Right forelimb (tissue), 1 donor: ENCODE results near the gene ITGA11.
"Not testable (repeated sequence)": the region's sequence is repeated elsewhere in the genome, so short reads cannot be mapped to it uniquely, and the experiment has no call there.

Experiments used
- DNase-seq: peaks from one replicate; pipeline ENCODE4 v3.0.0-alpha.2; 2018

ITGA11 gene

DNA sequence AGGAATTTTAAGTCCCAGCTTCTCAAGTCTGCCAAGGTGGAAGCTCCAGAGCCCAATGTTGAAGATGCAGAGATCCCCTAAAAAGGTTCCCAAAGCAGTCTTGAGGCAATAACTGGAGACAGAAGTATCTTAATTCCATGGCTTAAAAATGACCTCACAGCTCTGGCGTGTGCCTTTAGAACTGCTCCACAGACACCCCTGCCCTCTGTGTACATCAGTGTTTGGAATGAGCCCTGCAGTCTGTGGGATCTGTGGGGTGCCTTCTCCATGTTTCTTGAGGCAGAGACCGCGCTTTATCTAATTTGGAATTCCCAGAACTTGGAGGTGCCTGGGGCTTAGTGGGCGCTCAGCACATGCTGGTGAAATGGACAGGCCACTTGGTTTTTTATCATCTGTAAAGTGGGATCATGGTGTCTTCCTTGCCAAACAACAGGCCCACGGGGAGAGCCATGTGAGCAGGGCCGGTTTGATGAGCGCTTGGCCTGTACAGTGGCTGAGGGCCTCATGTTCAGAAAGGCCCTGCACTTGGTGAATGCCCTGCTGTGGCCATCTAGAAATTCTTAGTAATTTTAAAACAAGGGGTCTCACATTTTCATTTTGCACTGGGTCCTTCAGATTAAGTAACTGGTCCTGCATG lies 7.1 kb downstream of the ITGA11 start:
- DNase-seq = peak; percentile 15

DNA sequence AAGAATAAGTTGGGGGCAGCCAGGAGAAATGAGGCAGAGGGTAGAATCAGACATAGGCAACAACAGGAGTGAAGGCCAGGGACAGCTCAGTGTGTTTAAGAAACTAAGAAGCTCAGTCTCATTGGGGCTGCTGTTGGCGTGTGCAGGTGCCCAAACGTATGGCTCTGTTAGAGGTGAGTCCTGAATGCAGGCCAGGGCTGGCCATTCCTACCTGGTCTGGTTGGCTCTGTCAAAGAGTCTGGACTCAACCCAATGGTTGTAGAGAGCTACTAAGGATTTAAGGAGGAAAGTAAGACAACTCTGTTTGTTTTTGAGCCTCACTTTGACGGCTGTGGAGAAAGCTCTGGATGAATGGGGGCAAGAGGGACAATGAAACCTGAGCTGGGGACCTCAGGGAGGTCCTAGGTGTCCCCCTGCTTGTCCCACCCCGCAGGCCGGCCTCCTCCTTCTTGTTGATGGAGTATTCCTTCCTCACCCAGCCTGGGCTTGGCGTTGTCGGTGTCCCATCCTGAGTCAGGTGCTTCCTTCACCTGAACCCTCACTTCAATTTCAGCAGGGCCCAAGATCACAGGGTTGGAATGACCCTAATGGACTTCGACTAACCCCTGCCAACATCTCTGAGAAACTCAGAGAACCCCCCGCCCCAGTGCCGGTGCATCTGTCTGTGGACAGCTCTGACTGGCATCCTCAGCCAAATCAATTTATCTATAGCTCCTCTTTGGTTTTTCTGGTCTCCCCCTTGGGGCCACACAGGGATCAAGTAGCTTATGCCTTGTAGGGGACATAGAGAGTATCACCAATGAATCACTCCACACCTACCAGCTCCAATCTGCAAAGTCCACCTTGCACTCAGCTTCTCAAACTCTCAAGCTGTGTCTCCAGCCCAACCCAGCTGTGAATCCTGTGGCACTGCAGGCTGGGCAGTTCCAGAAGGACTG lies 8.3 kb downstream of the ITGA11 start:
- peak; percentile 17 for DNase-seq

GRCh38 chr15:68422403-68423145 lies 9.4 kb downstream of the ITGA11 start:
- not testable (repeated sequence) for DNase-seq

DNA sequence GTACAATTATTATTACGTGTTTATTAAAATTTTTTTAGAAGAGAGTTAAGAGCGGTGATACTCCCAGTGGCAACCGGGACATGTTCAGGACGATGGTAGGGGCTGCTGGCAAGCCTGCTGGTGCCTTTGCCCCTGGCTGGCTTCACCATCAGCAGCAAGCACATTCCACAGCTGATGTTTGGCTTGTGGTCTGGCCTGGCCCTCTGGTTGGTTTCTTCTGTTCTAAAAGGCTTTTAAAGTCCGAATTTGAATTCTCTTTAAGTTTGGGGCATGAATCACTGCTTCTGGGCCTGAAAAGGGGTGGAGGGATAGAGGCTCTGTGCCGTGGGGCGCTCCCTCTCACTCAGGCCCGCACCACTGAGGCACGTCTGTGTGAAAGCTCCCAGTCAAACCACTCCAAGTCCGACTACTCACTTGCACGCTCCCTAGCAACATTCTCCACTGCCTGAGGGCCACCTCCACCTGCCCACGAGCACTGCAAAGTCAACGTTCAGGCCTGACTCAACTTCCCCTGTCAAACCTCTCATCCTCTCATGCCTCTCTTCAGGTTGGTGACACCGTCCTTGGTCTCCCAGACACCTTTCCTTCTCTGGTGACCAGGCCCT lies 10.1 kb downstream of the ITGA11 start:
- DNase-seq = peak; percentile 42

- DNase-seq = peak; percentile 32
These were observed 10.8 kb downstream of the ITGA11 start for GRCh38 chr15:68421115-68421551.

GRCh38 chr15:68420186-68420684 lies 11.7 kb downstream of the ITGA11 start:
- DNase-seq = peak; percentile 15

DNA sequence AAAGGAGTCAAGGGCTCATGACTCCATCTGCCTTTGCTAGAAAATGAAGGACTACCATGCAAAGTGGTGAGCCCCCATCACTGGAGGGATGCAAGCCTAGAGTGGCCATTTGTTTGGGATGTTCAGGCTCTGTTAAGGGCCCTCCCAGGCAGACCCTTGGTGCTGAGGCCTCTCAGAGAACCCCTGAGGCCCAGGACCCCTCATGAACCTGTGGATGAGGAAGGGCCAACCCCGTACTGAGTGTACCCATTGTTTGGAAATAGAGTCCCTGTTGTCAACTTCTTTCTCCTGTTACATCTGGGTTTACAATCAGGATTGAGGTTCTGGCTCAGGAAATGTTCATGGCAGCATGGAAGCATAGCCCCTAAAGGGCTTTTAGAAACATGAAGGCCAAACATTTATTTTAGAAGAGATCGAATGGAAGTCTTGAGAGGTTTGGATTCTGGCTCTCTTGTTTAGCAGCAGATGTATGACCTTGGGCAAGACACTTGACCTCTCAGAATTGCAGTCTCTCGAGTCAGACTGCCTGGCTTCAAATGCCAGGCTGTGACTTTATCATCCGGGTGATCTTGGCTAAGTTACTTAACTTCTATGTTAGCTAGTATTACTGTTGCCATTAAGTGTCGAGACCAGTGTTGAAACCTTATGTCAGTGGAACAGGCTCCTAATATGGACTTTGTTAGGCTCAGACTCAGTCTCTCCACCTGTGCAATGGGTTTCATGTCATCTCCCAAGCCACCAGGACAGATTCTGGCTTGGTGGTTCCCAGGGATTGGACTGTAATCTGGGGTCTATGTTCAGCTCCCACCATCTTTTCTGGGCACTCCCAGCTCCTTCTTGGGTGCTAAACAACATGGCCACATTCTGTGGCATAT lies 12.4 kb downstream of the ITGA11 start:
- DNase-seq = peak; percentile 25

- DNase-seq = peak; percentile 68
These were observed 13.3 kb downstream of the ITGA11 start for GRCh38 chr15:68418611-68419161.

GRCh38 chr15:68417897-68418296 lies 14.1 kb downstream of the ITGA11 start:
- DNase-seq = peak; percentile 20

- peak; percentile 23 for DNase-seq
These were observed 14.9 kb downstream of the ITGA11 start for GRCh38 chr15:68417051-68417450.

GRCh38 chr15:68416158-68416535 lies 15.8 kb downstream of the ITGA11 start:
- DNase-seq = peak; percentile 10

DNA sequence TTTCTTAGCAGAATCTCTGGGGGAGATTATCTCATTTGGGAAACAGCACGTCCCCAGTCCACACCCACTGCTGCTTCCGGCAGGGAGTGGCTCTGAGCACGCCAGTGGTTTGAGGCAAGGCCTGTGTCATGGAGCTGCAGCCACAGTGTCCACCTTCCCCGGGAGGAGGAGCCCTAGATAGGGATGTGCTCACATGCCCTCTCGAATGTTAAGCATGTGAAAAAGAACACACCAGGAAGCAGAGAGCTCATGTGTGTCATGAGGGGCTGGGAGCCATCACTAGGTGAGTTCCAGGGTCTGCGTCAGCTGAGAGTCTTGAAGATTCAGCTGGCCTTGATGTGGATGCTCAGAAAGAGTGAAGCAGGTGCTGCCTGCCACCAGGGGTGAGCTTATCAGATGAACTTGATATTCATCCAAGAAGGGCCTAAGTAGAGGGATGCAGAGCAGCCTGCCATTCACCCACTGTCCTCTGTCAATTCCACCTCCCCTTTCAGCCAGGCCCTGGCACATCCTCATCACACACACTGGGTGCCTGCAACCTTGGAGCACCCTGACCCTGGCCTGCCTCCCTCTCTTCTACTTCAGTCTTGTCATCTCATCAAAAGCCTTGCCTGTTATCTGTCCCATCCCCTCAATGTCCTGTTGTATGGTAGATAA lies 16.3 kb downstream of the ITGA11 start:
- DNase-seq = peak; percentile 34

GRCh38 chr15:68415061-68415460 lies 16.9 kb downstream of the ITGA11 start:
- DNase-seq = peak; percentile 5

DNA sequence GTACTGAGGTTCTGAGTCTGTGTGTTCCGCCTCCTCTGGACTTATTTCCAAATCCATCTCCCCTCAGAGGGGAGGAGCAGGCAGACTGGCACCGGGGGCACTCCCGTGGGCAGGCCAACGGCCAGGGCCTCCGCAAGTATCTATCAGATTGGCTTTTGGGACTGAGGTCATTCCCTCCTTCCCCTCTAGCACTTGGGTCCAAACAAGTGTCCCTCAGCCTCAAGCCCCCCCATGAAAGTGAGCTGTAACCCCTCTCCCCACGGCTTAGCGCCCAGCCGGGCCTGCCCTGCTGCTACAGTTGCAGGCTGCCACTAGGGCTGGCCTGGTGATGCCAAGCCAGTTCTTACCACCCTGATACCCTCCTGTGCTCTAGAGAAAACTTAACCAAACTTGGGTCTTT lies 17.4 kb downstream of the ITGA11 start:
- DNase-seq = peak; percentile 27

GRCh38 chr15:68414206-68414555 lies 17.8 kb downstream of the ITGA11 start:
- DNase-seq = no peak

- DNase-seq = peak; percentile 69
These were observed 18.4 kb downstream of the ITGA11 start for GRCh38 chr15:68413363-68414205.

- DNase-seq = peak; percentile 15
These were observed 19.7 kb downstream of the ITGA11 start for GRCh38 chr15:68412218-68412617.

DNA sequence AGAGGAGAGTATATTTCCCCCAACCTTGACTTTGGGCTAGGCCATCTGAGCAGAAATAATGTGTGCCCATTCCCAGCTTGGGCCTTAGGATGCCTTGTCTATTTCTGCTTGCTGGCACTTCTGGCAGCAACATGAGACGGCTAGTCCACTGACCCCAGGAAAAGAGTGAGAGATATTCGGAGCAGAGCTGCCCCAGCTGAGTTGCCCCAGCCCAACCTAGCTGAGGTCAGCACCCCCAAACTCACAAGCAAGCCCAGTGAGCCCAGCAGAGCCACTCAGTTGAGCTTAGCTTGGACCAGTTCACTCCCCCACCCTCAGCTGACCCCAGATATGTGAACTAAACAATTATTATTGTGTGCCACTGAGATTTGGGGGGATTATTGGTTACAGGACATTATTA lies 20.2 kb downstream of the ITGA11 start:
- DNase-seq = peak; percentile 5

DNA sequence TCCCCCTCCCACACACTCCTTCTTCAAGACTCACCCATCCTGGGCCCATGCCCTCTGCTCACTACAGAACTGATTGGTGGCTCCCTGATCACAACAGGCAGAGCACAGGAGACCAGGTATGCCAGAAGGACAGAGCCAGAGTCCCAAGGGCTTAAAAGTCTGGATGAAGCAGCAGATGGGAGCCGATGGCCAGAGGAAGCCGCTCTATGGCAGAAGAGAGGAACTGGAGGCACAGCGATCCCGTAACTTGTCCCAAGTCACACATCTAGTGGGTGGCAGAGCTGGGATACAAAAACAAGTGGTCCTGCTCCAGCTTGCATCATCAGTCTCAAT lies 20.7 kb downstream of the ITGA11 start:
- peak; percentile 19 for DNase-seq
